ENCODE results near the gene IQCB1. TPM values are rescaled to one million over a fixed set of nuclear protein-coding genes. Genes with fewer than 3 reads are reported as not detected.

Gene IQCB1
- total RNA-seq, 1 donor from 2014 or later, result 89.6 TPM

- Histone ChIP-seq H3K27me3 (no peaks in the 10 kb centered on the region), H3F3A (ENCODE audit: low read depth) (no peaks in the 10 kb centered on the region), H3K4me3 (no peak overlapping the region), H3K4me2 (no peak overlapping the region), H2AFZ (replicated peaks) (no peak overlapping the region), H4K20me1 (ENCODE audit: low read depth) (no peaks in the 10 kb centered on the region), H3K27ac (no peak overlapping the region), H3K9me3 (ENCODE audit: low read depth) (no peaks in the 10 kb centered on the region), H3K36me3 (peaks cover 27% of the 10 kb centered on the region), H3K4me1 (no peaks in the 10 kb centered on the region), H3K9ac (no peak overlapping the region), H3K79me2 (ENCODE audit: low read depth) (no peaks in the 10 kb centered on the region)
- H3K27me3 Mint-ChIP-seq (ENCODE audit: insufficient read depth, low read depth), result no peaks in the 10 kb centered on the region
- H3K9me3 Mint-ChIP-seq, result peaks cover 2% of the 10 kb centered on the region
- DNase-seq (ENCODE audit: low spot score), result no peak
- no peaks in the 10 kb centered on the region for H3K4me1 Mint-ChIP-seq
- H3K27ac Mint-ChIP-seq, result no peak overlapping the region
- H3K36me3 Mint-ChIP-seq, result peaks cover 37% of the 10 kb centered on the region
- H3K4me3 Mint-ChIP-seq, result no peak overlapping the region
- no peak for TF ChIP-seq EZH2 (IDR thresholded peaks at IDR 0.05)
- no peak for TF ChIP-seq EZH2phosphoT487 (IDR thresholded peaks at IDR 0.05)
- TF ChIP-seq, protein P1, sequence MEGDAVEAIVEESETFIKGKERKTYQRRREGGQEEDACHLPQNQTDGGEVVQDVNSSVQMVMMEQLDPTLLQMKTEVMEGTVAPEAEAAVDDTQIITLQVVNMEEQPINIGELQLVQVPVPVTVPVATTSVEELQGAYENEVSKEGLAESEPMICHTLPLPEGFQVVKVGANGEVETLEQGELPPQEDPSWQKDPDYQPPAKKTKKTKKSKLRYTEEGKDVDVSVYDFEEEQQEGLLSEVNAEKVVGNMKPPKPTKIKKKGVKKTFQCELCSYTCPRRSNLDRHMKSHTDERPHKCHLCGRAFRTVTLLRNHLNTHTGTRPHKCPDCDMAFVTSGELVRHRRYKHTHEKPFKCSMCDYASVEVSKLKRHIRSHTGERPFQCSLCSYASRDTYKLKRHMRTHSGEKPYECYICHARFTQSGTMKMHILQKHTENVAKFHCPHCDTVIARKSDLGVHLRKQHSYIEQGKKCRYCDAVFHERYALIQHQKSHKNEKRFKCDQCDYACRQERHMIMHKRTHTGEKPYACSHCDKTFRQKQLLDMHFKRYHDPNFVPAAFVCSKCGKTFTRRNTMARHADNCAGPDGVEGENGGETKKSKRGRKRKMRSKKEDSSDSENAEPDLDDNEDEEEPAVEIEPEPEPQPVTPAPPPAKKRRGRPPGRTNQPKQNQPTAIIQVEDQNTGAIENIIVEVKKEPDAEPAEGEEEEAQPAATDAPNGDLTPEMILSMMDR (IDR thresholded peaks at IDR 0.05), result no peak
These were observed 112.4 kb downstream of the IQCB1 start for GRCh38 chr3:121722411-121722810.

DNA sequence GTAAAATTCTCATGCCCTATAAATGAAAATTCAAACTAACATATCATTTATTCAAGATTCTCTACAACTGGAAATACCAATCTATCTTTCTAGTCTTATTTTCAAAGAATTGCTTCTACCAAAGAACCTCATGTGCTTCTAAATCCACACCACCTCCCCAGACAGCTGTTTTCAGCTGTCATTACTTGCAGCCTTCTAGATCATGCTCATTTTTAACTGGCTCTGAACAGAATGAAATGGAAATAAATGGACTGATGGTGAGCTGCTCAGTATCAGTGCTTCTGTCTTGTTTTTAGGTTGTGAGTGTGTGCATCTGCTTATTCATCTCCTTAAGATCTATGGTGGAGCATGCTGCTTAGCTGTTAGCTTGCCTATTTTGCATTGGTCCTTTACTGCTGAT lies 114.7 kb downstream of the IQCB1 start:
- Mint-ChIP-seq H3K9me3 (peaks cover 2% of the 10 kb centered on the region), H3K36me3 (peaks cover 34% of the 10 kb centered on the region), H3K4me3 (no peak overlapping the region), H3K27ac (no peak overlapping the region), H3K27me3 (ENCODE audit: insufficient read depth, low read depth) (no peaks in the 10 kb centered on the region), H3K4me1 (no peaks in the 10 kb centered on the region)
- no peak for DNase-seq (ENCODE audit: low spot score)
- H3K36me3 ChIP-seq, result peaks cover 36% of the 10 kb centered on the region
- H3K79me2 ChIP-seq (ENCODE audit: low read depth), result no peaks in the 10 kb centered on the region
- H3K27me3 ChIP-seq, result no peaks in the 10 kb centered on the region
- H3K9me3 ChIP-seq (ENCODE audit: low read depth), result no peaks in the 10 kb centered on the region
- no peak overlapping the region for H3K4me2 ChIP-seq
- no peak overlapping the region for H3K4me3 ChIP-seq
- no peak overlapping the region for H3K27ac ChIP-seq
- H3K9ac ChIP-seq, result no peak overlapping the region
- no peaks in the 10 kb centered on the region for H3K4me1 ChIP-seq
- TF ChIP-seq EZH2 (IDR thresholded peaks at IDR 0.05) (no peak), EZH2phosphoT487 (IDR thresholded peaks at IDR 0.05) (no peak)
- TF ChIP-seq, protein P1 (IDR thresholded peaks at IDR 0.05), result no peak
- H4K20me1 ChIP-seq (ENCODE audit: low read depth), result no peaks in the 10 kb centered on the region
- no peak overlapping the region for H2AFZ ChIP-seq (replicated peaks)
- no peaks in the 10 kb centered on the region for H3F3A ChIP-seq (ENCODE audit: low read depth)

Other genes with a start within 250 kb of the IQCB1 start
- not detected in 2 replicates for gene FBXO40, start 241.7 kb downstream of the IQCB1 start, total RNA-seq (ENCODE audit: low replicate concordance)
- not detected in 2 replicates for gene HCLS1, start 174.2 kb downstream of the IQCB1 start, total RNA-seq (ENCODE audit: low replicate concordance)
- 35.2 and 52.5 TPM in 2 replicates for gene GOLGB1, start 85.3 kb downstream of the IQCB1 start, total RNA-seq (ENCODE audit: low replicate concordance)
- 1.2 and 8.5 TPM in 2 replicates for gene EAF2, start 149 bp upstream of the IQCB1 start, total RNA-seq (ENCODE audit: low replicate concordance)
- 1.0 TPM in 2 replicates for gene SLC15A2, start 59.3 kb upstream of the IQCB1 start, total RNA-seq (ENCODE audit: low replicate concordance)
- 0.07 and 0.22 TPM in 2 replicates for gene ILDR1, start 187.2 kb upstream of the IQCB1 start, total RNA-seq (ENCODE audit: low replicate concordance)
- not detected in 2 replicates for gene CD86, start 220.3 kb upstream of the IQCB1 start, total RNA-seq (ENCODE audit: low replicate concordance)

Data from neural progenitor cell (in vitro differentiated cells).